Activated T-cell treated with anti-CD3 and anti-CD28 coated beads for 48 hours (primary cell): ENCODE data around the gene APMAP.
"Not testable (repeated sequence)": the region's sequence is repeated elsewhere in the genome, so short reads cannot be mapped to it uniquely, and the experiment has no call there.

Experiments
- DNase-seq: peaks from one replicate; pipeline ENCODE4 v3.0.0-alpha.2; 2020; ENCODE audit warnings: low read depth

Gene APMAP

GRCh38 chr20:24930724-24931688 lies 61.5 kb downstream of the APMAP start:
- not testable (repeated sequence) for DNase-seq

DNA sequence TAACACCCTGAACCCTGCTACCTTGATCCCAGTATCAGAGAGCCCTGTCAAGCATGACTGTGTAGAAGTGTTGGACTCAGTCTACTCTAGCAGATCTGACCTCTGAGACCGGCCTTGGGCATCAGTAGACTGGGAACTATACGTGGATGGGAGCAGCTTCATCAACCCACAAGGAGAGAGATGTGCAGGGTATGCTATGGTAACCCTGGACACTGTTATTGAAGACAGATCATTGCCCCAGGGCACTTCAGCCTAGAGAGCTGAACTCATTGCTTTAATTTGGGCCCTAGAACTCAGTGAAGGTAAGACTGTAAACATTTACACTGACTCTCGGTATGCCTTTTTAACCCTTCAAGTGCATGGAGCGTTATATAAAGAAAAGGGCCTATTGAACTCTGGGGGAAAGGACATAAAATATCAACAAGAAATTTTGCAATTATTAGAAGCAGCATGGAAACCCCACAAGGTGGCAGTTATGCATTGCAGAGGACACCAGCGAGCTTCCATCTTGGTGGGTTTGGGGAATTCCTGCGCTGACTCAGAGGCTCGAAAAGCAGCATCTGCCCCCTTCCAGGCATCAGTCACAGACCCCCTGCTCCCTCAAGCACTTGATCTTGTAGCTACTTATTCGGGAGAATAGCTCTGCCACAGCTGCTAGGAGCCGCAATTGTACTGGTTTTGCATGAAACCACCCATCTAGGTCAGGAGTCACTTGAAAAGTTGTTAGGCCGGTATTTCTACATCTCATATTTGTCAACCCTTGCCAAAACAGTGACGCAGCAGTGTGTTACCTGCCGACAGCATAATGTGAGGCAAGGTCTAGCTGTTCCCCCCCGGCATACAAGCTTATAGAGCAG lies 62.5 kb downstream of the APMAP start:
- DNase-seq = not testable (repeated sequence)

DNA sequence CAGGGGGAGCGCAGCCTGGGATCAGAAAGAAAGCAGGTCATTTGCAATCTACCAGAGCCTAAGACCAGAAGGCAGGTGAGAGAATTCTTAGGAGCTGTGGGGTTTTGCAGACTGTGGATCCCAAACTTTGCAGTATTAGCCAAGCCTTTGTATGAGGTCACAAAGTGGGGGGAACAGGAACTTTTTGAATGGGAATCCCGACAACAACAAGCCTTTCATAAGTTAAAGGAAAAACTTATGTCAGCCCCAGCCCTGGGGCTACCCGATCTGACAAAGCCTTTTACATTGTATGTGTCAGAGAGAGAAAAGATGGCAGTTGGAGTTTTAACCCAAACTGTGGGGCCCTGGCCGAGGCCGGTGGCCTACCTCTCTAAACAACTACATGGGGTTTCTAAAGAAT lies 63.3 kb downstream of the APMAP start:
- not testable (repeated sequence) for DNase-seq

GRCh38 chr20:24920706-24921105 lies 71.8 kb downstream of the APMAP start:
- DNase-seq = not testable (repeated sequence)

- not testable (repeated sequence) for DNase-seq
These were observed 72.9 kb downstream of the APMAP start for GRCh38 chr20:24919665-24920064.

GRCh38 chr20:24918579-24919566 lies 73.7 kb downstream of the APMAP start:
- no peak for DNase-seq

DNA sequence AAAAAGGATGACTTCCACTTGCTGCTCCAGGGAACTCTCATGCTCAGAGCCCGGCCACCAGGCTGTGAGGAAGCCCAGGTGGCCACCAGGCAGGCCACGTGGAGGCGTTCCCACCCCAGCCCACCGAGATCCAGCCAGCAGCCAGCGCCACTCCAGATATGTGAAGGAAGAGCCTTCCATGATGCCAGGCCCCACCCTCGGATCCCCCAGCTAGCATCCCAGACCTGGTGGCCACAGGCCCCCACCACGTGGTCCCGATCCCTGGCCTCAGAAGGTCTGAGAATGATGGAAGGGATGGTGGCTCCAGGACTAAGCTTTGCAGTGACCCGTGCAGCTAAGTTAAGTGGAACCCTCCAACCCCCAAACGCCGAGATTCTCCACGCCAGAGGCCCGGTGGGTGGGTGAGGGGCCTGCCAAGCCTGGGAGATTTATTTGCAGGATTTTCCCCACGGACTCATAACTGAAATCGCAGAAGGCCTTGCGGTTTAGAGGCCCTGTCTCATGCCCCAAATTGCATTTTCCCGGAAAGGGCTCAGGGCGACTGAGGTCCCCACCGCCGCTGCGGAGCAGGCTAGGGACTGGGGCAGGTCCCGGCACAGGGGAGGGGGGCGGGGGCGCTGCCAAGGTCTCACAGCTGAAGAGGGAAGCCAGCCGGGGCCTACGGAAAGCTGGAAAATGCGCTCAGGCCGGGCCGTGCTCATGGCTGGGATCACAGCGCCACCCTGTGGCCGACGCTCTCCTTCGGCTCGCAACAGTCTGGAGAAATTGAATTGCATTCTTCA lies 74.6 kb downstream of the APMAP start:
- DNase-seq = peak; percentile 39

DNA sequence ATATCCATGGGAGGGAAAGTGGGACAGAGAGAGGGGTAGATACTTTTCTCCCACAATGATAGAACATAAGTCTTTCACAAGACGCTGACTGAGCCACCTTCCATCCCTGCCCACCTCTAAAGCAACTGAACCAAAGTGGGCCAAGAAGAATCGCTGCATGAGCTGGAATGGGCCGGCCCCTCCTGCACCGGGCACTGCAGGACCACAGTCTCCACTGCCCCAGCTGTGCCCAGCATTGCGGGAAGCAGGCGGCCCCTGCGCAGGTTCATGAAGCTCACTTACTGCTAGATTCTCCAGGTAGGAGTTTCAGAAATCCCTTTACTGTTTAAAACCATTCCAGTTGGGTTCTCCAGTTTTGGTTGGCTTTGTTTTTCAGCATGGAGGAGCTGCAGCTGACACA lies 75.5 kb downstream of the APMAP start:
- no peak for DNase-seq

GRCh38 chr20:24916412-24916811 lies 76.1 kb downstream of the APMAP start:
- no peak for DNase-seq

DNA sequence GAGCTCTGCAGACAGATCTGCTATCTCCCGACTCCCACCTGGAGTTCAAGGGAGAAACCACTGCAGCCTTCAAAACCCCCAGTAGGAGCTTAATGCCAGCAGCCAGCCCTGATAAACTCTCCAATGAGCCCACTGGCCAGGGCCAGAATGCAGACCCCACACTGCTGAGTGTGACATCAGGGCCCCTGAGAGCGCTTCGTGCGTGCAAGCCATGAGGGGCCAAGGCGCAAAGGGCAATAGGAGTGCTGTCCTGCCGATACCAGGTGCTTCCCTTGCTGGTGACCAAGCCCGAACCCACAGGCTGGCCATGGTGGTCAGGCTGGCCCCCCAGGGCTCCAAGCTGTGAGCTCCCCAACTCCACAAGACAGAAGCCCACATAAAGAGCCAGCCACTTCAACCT lies 76.7 kb downstream of the APMAP start:
- no peak for DNase-seq

DNA sequence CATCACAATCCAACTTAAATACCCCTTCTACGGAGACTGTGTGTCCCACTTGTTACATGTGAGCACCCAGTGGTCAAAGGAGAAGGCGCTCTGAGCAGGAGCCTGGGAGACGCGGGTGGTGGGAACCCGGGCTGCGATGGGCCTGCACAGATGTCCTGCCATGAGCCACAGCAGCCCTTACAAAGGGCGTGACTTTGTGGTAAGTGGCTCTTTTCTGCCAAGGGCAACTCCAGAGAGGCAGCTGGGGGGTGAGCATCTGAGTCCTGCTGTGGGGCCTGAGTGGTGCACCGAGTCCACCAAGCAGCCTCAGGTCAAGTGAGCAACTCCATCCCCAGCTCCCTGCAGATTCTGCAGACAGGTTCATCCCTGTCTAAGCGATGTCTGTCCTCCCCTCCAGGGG lies 77.1 kb downstream of the APMAP start:
- no peak for DNase-seq

GRCh38 chr20:24914388-24915241 lies 77.9 kb downstream of the APMAP start:
- DNase-seq = no peak

GRCh38 chr20:24913076-24913628 lies 79.4 kb downstream of the APMAP start:
- DNase-seq = no peak
